Fibroblast of skin of abdomen (primary cell): Measurements from ENCODE around the gene DGCR2.
"Not testable (repeated sequence)": the region's sequence is repeated elsewhere in the genome, so short reads cannot be mapped to it uniquely, and the experiment has no call there.

Experiments used
- DNase-seq: peaks from one replicate; pipeline ENCODE4 v3.0.0-alpha.2; 2013

The DGCR2 gene

DNA sequence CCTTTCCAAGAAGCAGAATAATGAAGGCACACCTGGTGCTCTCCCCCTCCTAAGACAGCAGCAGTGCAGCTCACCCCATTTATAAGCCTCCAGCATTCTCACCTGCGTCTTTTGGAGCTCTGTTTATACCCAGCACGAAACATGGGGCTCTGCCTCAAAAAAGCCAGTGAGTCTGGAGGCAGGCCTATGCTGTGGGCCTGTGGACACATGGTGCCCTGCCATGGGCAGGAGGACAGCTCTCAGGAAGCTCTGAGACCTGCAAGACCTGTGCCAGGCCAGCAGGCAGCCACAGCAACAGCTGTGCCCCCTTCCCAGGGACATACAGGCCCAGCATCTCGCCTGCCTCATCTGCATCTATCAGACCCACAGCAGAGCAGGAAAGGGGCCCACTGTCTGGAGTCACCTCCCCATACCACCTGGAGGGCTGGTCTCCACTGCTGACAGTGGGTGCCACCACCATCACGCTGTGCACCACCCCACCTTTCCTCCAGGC lies 64.2 kb downstream of the DGCR2 start:
- DNase-seq: no peak

DNA sequence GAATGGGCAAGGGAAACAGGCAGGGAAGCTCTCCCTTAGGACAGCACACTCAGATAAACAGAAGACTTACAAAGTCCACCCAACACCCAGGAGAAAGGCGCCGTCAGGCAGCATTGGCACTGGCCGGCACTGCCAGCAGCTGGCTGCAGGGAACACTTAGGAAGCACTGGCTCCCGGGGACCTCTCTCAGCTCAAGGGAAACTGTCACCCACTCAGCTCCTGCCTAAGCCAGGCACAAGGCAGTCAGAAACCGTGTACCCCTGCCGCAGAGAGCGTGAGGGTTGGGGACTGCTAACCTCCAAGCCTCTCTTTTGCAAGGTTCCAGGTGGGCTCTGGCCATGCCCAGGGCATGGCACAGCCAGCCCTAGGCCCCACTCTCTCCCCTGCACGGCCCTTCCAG lies 64.7 kb downstream of the DGCR2 start:
- DNase-seq: no peak

DNA sequence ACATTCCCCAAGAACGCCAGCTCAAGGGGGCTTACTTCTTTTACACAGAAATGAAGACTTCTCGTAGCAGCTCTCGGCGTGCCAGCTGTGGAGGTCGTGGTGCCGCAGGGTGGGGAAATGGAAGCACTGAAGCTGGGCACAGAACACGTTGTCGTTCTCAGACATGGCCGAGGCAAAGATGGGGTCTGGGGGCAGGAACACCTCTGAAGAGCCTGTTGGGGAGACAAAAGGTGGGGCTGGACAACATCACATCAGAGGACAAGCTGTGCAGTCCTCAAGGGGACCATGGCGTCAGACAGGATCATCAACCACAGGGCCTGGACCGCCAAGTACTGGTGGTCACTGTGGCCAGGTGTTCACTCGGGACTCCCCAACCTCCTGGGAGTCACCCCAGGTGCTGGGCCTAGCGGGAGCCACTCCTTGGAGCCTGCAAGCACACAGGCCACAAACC lies 65.2 kb downstream of the DGCR2 start:
- no peak for DNase-seq

DNA sequence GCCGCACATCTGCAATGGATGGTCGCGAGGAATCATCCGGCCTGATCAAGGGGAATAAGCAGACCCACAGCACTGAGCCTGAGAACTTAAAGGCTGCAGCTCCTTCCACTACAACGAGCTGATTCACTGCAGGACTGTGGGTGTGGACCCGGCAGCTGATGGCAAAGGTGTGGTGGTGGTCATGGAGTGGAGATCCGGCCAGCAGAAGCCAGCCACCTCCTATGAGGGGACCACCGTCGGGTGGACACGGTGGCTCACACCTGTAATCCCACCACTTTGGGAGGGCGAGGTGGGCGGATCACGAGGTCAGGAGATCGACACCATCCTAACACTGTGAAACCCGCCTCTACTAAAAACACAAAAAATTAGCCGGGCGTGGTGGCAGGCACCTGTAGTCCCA lies 66.4 kb downstream of the DGCR2 start:
- no peak for DNase-seq

DNA sequence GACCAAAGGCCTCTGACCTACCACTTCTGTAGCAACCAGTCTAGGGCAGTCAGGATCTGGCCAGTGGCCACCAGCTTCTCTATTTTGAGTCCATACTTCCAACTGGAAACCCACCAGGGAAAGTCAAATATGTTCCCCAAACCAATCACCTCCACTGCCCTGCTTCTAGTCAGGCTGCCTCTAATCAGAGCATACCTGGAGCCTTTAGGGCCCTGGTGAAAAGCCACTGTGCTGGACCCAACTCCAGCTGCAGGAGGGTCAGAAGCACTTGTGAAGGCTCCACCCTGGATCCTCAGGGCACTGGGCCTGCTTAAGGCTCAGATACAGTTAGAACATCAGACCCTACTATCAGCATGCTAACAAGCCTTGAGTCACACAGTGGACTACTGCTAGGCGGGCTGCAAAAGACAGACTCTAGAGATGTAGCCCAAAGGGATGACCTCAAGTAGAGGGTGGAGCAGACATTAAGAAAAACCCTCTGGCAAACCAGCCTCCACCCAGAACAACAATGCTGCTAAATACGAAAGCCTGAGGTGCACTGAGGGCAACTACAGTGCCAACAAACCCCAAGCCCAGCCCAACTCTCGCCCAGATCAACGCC lies 69.2 kb downstream of the DGCR2 start:
- DNase-seq: no peak

DNA sequence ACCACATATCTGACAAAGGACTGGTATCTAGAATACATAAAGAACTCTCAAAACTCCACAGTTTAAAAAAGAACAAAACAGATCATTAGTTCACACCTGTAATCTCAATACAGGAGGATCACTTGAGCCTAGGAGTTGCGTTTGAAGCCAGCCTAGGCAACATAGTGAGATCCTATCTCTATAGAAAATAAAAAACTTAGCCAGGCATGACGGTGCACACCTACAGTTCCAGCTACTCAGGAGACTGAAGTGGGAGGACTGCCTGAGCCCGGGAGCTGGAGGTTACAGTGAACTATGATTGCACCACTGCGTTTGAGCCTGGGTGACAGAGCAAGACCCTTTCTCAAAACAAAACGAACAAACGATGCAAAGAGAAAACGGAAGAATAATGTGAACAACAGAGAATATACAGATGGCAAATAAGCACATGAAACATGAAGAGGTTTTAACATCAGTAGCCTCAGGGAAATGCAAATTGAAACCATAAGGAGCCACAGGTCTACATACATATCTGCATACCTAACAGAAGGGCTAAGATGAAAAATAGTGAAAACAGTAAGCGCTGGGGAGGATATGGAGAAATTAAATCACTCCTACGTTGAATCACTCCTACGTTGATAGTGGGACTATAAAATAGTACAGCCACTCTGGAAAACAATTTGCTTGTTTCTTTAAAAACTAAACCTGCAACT lies 70.7 kb downstream of the DGCR2 start:
- DNase-seq: no peak

DNA sequence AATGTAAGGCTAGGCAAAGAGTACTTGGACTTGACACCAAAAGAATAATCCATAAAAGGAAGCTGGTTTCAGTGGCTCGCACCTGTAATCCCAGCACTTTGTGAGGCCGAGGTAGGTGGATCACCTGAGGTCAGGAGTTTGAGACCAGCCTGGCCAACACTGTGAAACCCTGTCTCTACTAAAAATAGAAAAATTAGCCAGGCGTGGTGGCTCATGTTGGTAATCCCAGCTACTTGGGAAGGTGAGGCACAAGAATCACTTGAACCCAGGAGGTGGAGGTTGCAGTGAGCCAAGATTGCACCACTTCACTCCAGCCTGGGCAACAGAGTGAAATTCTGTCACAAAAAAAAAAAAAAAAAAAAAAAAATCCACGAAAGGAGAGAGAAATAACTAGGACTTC lies 71.4 kb downstream of the DGCR2 start:
- not testable (repeated sequence) for DNase-seq

DNA sequence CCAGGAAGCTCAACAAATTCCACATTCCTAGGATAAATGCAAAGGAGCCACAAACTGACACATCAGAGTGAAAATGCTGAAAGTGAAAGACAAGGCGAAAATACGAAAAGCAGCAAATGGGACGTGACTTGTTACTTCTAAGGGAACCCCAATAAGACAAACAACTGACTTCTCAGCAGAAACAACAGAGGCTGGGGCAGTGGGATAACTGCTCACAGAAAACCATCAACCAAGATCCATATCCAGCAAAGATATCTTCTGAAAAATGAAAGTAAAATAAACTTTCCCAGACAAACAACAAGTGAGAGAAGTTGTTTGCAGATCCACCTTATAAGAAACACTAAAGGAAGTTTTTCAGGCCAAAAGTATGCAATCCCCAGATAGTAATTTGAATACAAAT lies 72.1 kb downstream of the DGCR2 start:
- no peak for DNase-seq

DNA sequence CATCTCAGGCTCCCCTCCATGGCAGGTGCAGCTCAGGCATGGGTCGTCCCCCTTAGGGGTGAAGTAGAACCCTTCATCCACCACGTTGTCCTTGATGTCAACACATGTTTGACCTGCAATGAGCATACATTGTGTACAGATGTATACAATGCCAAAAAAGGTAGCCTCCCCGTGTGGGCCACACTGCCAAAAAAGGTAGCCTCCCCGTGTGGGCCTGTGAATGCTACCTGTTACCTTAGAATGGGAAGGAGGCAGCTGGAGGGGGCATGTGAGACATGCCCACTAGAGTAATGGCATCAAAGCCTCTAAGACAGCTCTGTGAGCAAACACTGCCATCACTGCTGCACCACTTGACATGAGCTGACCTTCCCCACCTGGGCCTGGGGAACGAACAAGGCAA lies 73.7 kb downstream of the DGCR2 start:
- DNase-seq: no peak

DNA sequence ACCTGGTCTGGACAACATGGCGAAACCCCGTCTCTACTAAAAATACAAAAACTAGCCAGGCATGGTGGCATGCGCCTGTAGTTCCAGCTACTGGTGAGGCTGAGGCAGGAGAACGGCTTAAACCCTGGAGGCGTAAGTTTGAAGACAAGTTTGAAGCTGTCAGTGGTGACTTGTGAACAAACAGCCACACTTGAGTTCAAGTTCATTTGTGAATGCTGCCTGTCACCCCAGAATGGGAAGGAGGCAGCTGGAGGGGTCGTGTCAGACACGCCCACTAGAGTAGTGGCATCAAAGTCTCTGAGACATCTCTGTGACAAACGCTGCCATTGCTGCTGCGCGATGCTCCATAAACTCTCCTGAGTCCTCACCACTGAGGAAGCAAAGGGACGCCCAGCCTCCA lies 74.2 kb downstream of the DGCR2 start:
- DNase-seq: no peak

DNA sequence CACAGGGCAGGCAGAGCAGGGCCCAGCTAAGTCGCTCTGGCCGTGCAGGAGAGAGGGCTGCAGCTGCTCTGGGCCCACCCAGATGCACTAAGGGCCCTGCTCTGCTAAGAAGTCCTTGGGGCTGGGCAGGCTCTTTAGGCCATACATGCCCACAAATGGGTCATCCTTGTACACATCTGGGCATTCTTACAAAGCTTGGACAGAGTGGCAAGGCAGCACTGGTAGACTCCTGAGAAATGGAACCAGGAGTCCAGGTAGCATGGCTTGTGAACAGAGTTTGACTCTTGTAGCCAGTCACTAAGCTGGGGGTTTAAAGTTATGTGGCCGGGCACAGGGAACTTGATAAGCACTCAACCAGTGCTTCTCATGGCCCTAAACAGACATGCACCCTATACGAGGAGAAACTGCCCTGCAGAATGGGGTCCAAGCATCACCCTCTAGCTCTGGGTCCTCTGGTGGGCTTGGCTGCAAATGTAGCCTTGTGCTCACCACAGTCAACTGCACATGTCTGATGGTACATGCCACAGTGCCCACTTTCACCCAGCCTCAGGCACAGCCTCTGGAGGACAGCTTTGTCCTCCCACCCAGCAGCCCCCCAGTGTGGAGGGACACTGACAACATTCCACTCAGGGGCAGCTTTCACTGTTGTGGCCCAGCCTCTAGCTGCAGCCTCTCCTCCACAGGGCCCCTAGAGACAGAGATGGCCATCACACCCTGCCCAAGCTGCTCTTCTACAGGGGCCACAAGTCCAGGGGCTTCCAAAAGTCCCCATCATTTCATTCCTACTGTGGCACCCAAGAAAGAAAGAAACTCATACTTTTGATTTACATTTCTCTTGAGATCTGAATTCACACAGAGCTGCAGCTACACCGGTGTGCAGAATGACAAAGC lies 75.2 kb downstream of the DGCR2 start:
- DNase-seq: no peak

DNA sequence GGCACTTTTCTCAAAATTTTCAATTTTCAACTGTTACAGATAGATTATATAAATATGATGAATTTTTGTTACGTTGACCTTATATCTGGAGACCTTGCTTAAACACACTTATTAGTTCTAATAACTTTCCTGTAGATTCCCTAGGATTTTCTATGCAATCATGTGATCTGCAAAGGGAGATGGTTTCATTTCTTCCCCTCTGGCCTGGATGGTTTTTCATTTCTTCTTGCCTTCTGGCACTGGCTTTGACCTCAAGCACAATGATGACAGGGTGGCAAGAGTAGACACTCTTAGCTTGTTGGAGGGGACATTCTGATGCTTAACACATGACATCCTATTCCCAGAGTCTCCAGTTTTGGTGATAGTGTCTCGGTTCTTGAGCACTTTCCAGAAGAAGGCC lies 75.9 kb downstream of the DGCR2 start:
- no peak for DNase-seq

DNA sequence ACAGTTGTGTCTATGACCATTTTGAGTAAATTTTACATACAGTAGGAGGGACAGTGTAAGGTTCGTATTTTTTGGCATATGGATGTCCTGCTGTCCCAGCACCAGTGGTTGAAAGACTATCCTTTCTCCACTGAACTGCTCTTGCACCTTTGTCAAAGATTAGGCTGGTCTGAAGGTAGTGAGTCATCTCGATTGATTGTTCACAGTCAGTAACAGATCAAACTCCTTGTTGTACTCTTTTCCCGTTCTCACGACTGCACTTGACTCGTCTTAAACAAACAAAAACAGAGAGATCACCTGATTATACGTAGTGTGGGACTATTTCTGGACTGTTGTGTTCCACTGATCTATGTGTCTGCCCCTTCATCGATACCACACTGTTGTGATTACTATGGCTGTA lies 77.1 kb downstream of the DGCR2 start:
- DNase-seq: no peak

DNA sequence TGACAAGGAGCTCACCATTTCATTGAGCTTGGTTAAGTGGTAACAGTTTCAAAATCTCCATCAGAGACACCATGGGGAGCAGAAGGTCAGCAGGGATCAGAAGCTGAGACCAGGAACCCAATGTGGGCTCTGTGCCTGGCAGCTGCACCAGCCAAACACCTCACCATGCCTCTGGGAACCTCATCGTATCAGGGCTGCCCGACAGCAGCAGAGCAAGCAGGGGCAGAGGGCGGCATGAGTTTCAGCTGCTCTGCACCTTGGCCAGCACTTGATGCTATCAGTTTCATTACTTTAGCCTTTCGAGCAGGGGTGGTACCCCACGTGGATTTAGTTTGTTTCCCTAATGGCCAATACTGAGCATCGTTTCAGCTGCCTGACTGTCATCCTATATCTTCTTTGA lies 77.8 kb downstream of the DGCR2 start:
- DNase-seq: no peak

DNA sequence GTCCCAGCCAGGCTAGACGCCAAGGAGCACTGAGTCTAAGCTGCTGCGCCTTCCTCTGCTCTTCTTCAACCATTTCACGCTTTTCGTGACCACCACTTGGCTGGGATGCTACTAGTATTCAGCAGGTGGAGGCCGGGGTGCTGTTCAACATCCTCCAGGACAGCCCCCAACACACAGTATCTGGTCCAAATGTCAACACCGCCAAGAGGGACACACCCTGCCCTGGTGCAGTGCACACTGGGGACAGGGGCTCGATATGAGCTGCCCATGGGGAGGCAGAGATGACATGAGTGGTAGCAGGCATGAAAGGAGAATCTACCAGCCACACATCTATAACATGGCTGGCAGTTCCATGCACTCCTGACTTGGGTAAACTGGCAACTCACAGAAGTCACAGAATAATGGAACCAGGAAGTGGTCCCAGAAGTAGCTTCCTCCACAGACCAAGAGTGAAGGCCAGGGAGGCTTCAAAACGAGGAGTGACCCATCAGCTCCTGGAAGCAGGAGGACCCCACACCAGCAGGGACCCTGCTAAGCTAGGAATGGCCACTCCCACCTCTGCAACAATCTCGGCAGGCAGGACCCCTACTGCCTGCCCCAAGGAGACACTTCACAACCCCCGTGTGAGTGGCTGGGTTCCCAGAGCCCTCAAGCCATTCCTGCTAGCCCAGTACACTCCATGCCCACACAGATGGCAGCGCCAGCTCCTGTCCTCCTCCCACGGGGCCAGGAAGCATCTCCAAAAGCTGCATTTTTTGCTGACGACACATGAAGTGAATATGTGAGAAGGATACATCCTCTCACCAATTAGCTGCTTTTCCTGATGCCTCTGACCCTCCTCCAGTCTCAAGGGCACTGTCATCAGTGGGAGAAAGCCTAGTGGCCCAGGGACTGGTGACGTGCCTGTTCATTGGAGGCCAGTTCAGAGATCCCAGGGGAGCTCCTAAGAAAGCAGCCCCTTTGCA lies 78.8 kb downstream of the DGCR2 start:
- DNase-seq: no peak

DNA sequence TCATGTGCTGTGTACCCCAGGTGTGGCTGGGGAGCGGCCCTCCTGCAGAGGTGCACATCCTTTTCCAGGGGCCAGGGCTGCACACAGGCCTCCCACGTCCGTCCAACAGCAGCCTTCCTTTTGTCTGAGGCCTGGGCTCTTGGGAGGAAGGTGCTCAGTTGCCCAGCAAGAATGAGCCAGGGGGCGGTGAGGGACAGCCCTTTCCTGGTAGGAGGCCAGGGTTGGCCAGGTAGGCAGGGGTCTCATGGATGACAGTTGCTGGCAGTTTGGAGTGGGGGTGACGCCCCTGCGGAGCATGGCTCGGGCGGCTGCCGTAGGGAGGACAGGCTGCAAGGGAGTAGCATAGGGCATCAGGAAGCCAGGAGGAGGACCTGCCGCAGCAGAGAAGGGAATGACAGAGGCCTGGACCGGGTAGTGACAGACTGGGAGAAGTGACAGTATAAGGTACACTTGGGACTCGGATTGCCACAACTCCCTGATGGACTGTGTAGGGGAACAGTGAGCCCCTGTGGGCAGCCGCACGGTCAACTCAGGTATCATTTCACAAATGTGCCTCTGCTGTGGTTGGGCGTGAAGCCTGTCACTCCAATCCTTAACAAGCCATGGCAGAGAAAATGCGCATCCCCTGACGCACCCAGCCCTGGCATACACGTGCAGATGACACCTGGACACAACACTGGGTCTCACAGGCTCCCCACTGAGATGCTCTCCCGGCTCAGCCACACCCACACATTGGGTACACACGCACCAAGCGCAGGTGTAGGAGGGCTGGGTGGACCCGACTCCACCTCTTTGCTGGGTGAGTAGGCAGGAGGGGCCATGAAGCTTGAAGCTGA lies 79.7 kb downstream of the DGCR2 start:
- no peak for DNase-seq

DNA sequence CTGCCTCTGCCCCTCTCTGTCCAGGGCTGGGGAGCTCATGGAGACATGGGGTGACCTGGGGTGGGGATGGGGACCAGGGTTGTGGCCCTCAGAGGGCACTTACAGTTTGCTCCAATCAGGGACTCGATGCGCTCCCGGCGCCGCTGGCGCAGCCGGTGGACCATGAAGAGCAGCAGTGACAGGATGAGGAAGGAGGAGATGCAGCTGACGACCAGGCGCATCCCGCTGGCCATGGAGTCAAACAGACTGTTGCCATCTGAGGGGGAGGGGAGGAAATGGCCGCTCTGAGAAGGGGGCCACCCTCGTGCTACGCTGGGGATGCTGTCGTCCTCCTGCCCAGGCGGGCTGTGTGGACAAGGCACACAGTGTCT lies 80.5 kb downstream of the DGCR2 start:
- DNase-seq: no peak

DNA sequence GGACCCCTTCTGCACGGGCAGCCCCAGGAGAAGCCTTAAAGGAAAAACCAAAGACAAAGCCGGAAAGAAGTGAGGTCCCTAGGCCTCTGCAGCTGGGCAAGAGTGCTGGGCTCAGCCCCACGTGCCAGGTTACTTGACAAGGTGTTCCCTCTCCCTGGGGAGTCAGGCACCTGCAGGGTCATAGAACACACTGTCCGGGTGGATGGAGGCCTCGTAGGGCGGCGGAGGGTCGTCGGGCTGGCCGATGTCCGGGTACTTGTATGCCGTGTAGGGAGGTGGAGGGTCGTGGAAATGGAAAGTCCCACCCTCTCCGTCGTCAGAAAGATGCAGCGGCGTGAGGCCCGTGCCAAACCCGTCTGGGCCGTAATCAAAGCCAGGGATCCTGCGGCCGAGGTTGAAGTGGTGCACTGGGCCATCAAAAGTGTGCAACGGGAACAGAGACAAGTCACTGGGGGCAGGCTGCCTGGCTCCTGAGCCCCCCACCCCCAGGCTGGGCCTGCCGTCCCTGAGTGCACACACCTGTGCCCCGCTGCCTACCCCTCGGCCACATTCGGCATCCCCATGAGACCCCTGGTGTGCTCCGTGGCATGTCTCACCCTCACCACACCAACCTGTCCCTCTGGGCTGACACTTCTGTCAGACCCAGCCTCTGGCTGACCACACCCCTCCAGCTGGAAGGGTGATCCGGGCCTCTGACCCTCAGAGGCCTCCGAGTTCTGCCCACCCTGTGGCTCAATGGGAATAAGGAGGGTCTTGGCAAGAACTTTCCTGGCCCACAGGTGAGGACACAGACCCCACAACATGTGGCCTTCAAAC lies 81.1 kb downstream of the DGCR2 start:
- no peak for DNase-seq

DNA sequence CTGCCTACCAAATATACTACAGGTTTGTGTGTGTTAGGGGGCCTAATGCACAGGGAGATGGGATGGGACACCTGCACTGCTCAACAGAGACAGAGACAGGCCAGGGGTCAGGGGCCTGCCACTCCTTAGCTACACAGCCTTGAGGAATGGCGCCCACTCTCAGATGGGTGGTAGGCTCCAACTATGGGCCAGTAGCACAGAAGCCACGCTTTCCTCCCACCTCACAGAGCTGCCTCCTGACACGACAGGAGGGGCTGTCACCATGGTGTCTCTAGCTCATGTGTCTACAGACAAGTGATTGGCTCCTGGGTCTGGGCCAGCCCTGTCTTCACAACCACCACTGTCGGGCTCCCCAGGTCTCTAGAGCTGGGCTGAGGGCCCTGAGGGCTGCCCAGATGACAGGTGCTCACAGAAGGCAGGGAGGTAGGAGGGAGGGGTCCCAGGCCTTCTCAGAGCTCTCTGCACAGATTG lies 81.8 kb downstream of the DGCR2 start:
- no peak for DNase-seq

DNA sequence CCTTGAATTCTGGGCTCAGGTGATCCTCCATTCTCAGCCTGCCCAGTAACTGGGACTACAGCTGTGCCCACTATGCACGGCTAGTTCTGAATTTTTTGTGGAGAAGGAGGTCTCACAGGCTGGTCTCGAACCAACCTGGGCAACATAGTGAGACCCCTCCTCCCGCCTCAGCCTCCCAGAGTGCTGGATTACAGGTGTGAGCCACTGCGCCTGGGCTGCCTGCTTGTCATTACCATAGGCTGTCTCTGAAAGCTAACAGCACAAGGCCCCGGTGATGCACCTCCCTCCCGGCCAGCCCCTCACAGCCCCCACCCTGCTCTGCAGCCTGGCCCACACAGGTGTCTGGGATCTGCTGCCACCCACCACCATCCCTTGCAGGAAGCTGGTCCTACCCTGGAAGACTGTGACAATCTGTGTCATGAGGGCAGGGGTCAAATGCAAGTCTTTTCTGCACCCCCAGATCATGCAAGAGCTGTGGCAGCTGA lies 82.4 kb downstream of the DGCR2 start:
- no peak for DNase-seq
